ENCODE measurements around the gene NPHS1.
A peak's percentile ranks its signal among the peaks of the same experiment; 100 is the strongest.
"Not testable (repeated sequence)": the region's sequence is repeated elsewhere in the genome, so short reads cannot be mapped to it uniquely, and the experiment has no call there.

Gene NPHS1

GRCh38 chr19:35846038-35846668 is 6.2 kb downstream of the NPHS1 start:
- peak; percentile 30 to 67 for DNase-seq

GRCh38 chr19:35845215-35846037 is 6.9 kb downstream of the NPHS1 start:
- DNase-seq: peak; percentile 44 to 47

- DNase-seq: no peak
These were observed 7.7 kb downstream of the NPHS1 start for GRCh38 chr19:35844482-35845214.

- DNase-seq: no peak
These were observed 8.4 kb downstream of the NPHS1 start for GRCh38 chr19:35843676-35844481.

- DNase-seq: no peak
These were observed 9.5 kb downstream of the NPHS1 start for GRCh38 chr19:35842666-35843272.

GRCh38 chr19:35841961-35842595 is 10.2 kb downstream of the NPHS1 start:
- no peak for DNase-seq

- DNase-seq: not testable (repeated sequence)
These were observed 16.2 kb downstream of the NPHS1 start for GRCh38 chr19:35836096-35836495.

GRCh38 chr19:35833972-35834371 is 18.3 kb downstream of the NPHS1 start:
- no peak for DNase-seq

GRCh38 chr19:35832054-35832453 is 20.2 kb downstream of the NPHS1 start:
- no peak for DNase-seq

GRCh38 chr19:35830986-35831385 is 21.3 kb downstream of the NPHS1 start:
- no peak for DNase-seq

- DNase-seq: no peak
These were observed 23.5 kb downstream of the NPHS1 start for GRCh38 chr19:35828692-35829301.

- no peak for DNase-seq
These were observed 28.2 kb downstream of the NPHS1 start for GRCh38 chr19:35824150-35824549.

- DNase-seq: no peak
These were observed 29.7 kb downstream of the NPHS1 start for GRCh38 chr19:35822579-35822978.

GRCh38 chr19:35818445-35818844 is 33.9 kb downstream of the NPHS1 start:
- no peak for DNase-seq

- no peak for DNase-seq
These were observed 35.5 kb downstream of the NPHS1 start for GRCh38 chr19:35816846-35817245.

GRCh38 chr19:35816262-35816661 is 36.0 kb downstream of the NPHS1 start:
- no peak for DNase-seq

GRCh38 chr19:35813043-35813890 is 39.0 kb downstream of the NPHS1 start:
- no peak for DNase-seq

- DNase-seq: no peak
These were observed 39.9 kb downstream of the NPHS1 start, which contains the start of gene PRODH2 for GRCh38 chr19:35812220-35813042. Gene PRODH2 (minus strand): TSS chr19:35812845. CDS start chr19:35812805, 40 bp downstream.

Data from SHP77 (cell line).